ENCODE results near the gene POLE3.
"Not testable (repeated sequence)": the region's sequence is repeated elsewhere in the genome, so short reads cannot be mapped to it uniquely, and the experiment has no call there.

POLE3 gene

GRCh38 chr9:113375057-113376023 is 35.1 kb downstream of the POLE3 start:
- DNase-seq: no peak

DNA sequence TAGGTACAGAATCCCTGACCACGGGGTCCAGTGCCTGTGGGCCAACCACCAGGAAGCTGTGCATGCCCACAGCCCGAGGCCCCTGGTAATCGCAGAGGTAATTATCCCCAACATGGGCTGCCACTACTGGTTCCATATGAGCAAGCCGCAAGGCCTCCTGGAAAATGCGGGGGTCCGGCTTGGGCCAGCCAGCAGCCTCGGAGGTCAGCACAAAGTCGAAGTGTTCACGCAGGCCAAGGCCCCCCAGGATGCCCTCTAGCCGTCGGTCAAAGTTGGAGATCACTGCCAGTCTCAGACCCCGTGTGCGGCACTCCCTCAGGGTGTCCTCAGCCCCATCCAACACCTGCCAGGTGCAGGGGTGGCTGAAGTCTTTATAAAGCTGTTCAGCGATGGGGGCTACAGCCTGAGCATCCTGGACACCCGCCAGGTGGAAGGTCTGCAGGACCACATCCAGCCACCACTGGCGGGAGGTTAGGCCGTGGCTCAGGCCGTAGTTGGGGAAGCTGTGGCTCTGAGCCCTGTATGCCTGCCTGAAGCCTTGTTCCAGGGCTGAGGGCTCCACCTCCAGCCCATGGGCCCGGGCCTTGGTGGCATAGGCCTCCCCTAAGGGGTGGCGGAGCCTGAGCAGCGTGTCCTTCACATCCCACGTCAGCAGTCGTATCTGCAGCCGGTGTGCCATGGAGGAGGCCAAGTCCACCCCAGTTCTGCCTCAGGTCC is 36.6 kb downstream of the POLE3 start:
- DNase-seq: no peak

- DNase-seq: no peak
Observed at GRCh38 chr9:113373256-113373655, 37.2 kb downstream of the POLE3 start.

DNA sequence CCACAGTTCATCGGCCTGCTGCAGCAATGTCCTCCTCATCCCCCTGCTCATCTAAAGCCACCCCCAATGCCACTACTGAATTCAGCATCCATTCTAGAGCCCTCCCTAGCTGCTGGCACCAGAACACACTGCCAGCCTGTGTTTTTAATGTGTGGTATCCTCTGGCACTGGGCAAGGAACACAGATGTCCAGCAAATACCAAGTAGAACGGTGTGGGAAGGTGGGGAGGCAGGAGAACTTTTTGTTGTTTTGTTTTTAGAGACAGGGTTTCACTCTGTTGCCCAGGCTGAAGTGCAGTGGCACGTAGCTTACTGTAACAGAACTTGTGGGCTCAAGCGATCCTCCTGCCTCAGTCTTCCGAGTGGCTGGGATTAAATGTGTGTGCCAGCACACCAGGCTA is 38.4 kb downstream of the POLE3 start:
- DNase-seq: no peak

DNA sequence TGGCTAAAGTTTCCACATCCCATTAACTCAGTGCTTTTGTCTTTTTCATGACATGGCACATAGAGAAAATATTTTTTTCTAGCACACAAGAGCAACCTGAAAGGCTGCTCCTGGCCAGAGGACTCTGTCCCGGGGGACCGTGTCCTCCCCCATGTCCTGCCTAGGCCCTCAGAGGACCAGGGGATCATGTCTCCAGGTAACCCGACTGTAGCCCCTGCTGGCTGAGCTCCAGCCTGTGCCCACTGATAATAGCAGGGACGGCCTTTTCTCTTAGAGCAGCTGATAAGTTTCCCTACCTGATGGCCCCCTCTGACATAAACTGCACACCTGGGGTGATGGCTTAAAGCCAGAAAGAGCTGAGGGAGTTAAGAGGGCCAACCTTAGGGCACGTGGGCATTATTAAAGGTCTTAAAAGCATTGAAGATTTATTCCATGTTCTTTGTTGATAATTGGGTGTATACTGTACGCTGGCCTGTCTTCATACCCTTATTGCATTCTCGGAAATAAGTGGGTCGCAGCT is 39.6 kb downstream of the POLE3 start:
- no peak for DNase-seq

- no peak for DNase-seq
Observed at GRCh38 chr9:113369855-113370140, 40.7 kb downstream of the POLE3 start.

GRCh38 chr9:113368982-113369854 is 41.3 kb downstream of the POLE3 start:
- DNase-seq: no peak

DNA sequence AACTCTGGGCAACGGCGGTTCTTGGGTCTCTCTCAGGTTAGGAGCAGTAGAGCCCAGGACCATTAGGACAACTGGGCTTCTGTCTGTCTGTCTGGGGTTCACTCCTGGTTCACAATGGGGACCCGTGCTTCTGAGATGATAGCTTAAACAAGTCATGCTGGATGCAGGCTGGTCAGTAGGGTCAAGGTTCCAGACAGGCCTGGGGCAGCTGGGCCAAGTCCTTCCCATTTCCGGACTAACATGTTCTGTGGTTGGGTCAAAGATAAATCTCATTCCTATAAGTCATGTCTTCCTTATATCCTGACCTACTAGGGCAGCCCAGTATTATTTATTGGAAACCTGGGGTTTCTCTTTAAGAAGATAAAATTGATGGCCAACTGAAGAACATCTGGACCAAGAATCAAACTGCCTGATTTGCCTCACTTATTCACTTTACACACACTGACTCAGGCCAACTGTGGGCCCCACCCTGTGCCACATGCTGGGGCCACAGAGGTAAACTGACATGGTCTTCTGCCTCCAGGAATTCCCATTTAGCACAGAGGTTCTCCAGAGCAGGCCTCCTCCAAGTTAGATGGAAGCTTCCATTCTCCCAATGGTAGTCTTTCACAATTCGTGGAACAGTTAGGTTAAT is 42.0 kb downstream of the POLE3 start:
- no peak for DNase-seq

GRCh38 chr9:113365652-113366051 is 44.8 kb downstream of the POLE3 start:
- not testable (repeated sequence) for DNase-seq

GRCh38 chr9:113364951-113365350 is 45.5 kb downstream of the POLE3 start:
- DNase-seq: no peak

- no peak for DNase-seq
Observed at GRCh38 chr9:113363336-113363735, 47.1 kb downstream of the POLE3 start.

- DNase-seq: no peak
Observed at GRCh38 chr9:113361304-113362018, 49.0 kb downstream of the POLE3 start.

- no peak for DNase-seq
Observed at GRCh38 chr9:113360242-113360842, 50.1 kb downstream of the POLE3 start.

DNA sequence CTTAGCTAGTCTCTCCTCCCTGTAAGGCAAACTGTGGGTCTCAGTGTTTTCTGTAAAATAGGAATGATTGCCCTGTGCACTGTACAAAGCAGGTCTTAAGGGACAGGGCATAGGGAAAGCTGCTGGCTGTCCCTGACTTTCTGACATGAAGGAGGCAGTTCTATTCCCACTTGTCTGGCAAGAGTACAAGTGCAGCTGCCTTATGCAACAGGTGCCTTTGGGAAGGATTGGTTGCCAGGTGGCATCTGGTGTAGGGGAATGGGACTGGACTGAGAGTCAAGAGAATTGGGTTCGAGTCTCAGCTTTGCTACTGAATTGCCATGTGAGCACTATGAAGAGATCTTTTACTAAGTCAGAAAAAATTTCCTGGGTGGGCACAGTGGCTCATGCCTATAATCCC is 51.1 kb downstream of the POLE3 start:
- no peak for DNase-seq

Measured in RPMI8226 (cell line).